ENCODE data around the gene NEFH. TPM values are rescaled to one million over a fixed set of nuclear protein-coding genes. Genes with fewer than 3 reads are reported as not detected.

Gene NEFH
- total RNA-seq, 1 experiment from 2014 or later, result not detected

Other genes starting within 250 kb of the NEFH start
- gene RHBDD3, start 212.2 kb upstream of the NEFH start, total RNA-seq (2014; rRNA removed; shearing (Covaris generic)), result 60.8 and 72.4 TPM in 2 replicates
- 372 TPM in 2 replicates for gene EWSR1, start 211.9 kb upstream of the NEFH start, total RNA-seq (2014; rRNA removed; shearing (Covaris generic))
- 23.7 and 25.2 TPM in 2 replicates for gene GAS2L1, start 173.6 kb upstream of the NEFH start, total RNA-seq (2014; rRNA removed; shearing (Covaris generic))
- 0.99 and 2.1 TPM in 2 replicates for gene RASL10A, start 164.5 kb upstream of the NEFH start, total RNA-seq (2014; rRNA removed; shearing (Covaris generic))
- gene AP1B1, start 91.6 kb upstream of the NEFH start, total RNA-seq (2014; rRNA removed; shearing (Covaris generic)), result 166 and 176 TPM in 2 replicates
- not detected in 2 replicates for gene RFPL1, start 41.6 kb upstream of the NEFH start, total RNA-seq (2014; rRNA removed; shearing (Covaris generic))
- 43.5 and 63.9 TPM in 2 replicates for gene THOC5, start 73.5 kb downstream of the NEFH start, total RNA-seq (2014; rRNA removed; shearing (Covaris generic))
- 88.2 and 108 TPM in 2 replicates for gene NIPSNAP1, start 100.9 kb downstream of the NEFH start, total RNA-seq (2014; rRNA removed; shearing (Covaris generic))
- gene NF2, start 123.4 kb downstream of the NEFH start, total RNA-seq (2014; rRNA removed; shearing (Covaris generic)), result 47.0 and 51.5 TPM in 2 replicates
- gene CABP7, start 239.8 kb downstream of the NEFH start, total RNA-seq (2014; rRNA removed; shearing (Covaris generic)), result 0.60 TPM in 1 of 2 replicates, not detected in the other

Data from HT-29 (cell line).